Ramos (cell line): ENCODE data around the gene SHC3.

Experiments
- in situ Hi-C: fragments of 300-500 bp; cut with MboI; formaldehyde crosslinking; loops from one replicate; pipeline ENCODE4 v1.14.3; 2022; ENCODE audit warnings: low sequenced_read_pairs; ENCODE audit not compliant: unreplicated experiment

The SHC3 gene

GRCh38 chr9:89165341-89165740 lies 13.3 kb downstream of the SHC3 start:
- in situ Hi-C loops, result no loop called here

GRCh38 chr9:89161221-89161620 lies 17.4 kb downstream of the SHC3 start:
- in situ Hi-C loops, result no loop called here

GRCh38 chr9:89160806-89161205 lies 17.8 kb downstream of the SHC3 start:
- in situ Hi-C loops, result no loop called here

GRCh38 chr9:89154651-89155336 lies 23.8 kb downstream of the SHC3 start:
- in situ Hi-C loops, result no loop called here

GRCh38 chr9:89154218-89154617 lies 24.4 kb downstream of the SHC3 start:
- in situ Hi-C loops, result no loop called here

GRCh38 chr9:89153232-89154017 lies 25.2 kb downstream of the SHC3 start:
- in situ Hi-C loops, result no loop called here

GRCh38 chr9:89149726-89150125 lies 28.9 kb downstream of the SHC3 start:
- in situ Hi-C loops, result no loop called here

GRCh38 chr9:89145097-89145496 lies 33.5 kb downstream of the SHC3 start:
- in situ Hi-C loops, result no loop called here

GRCh38 chr9:89144238-89144637 lies 34.4 kb downstream of the SHC3 start:
- in situ Hi-C loops, result no loop called here

GRCh38 chr9:89143266-89143665 lies 35.4 kb downstream of the SHC3 start:
- in situ Hi-C loops, result no loop called here

GRCh38 chr9:89139455-89139854 lies 39.2 kb downstream of the SHC3 start:
- in situ Hi-C loops, result no loop called here

GRCh38 chr9:89138463-89139390 lies 39.9 kb downstream of the SHC3 start:
- in situ Hi-C loops, result no loop called here

GRCh38 chr9:89137542-89138462 lies 40.8 kb downstream of the SHC3 start:
- in situ Hi-C loops, result no loop called here

- in situ Hi-C loops, result no loop called here
These were observed 42.9 kb downstream of the SHC3 start for GRCh38 chr9:89135591-89136166.

- in situ Hi-C loops, result no loop called here
These were observed 43.9 kb downstream of the SHC3 start for GRCh38 chr9:89134709-89135108.

- in situ Hi-C loops, result no loop called here
These were observed 55.7 kb downstream of the SHC3 start for GRCh38 chr9:89122949-89123348.

- in situ Hi-C loops, result no loop called here
These were observed 57.9 kb downstream of the SHC3 start for GRCh38 chr9:89120704-89121103.

- in situ Hi-C loops, result no loop called here
These were observed 61.8 kb downstream of the SHC3 start for GRCh38 chr9:89116805-89117192.

GRCh38 chr9:89116064-89116804 lies 62.4 kb downstream of the SHC3 start:
- in situ Hi-C loops, result no loop called here
